NCI-H345 treated with DMSO at 0.1 percent for 48 hours (cell line): Measurements from ENCODE around the gene CHRNA1.

ENCODE experiments used
- DNase-seq: peaks from one replicate; lab custom pipeline; 2025; ENCODE audit not compliant: unreplicated experiment; lab: John Stamatoyannopoulos, UW

The CHRNA1 gene

DNA sequence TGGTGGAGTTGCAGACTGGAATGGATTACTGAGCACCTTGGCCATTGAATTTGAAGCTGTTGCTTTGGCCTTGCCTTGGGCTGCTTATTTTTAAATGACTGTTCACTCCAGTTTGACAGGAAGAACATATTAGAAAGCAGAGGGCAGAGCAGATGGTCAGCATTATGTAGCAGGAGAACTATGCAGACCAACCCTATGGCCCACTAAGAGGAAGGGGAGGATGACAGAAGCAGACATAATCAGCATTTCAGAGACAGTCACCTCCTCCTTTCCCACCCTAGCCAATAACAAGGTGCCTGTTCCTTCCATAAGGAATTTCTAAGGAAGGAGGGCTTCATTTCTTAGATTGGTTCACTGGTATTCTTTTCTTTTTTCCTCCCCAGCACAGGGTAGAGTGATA is 2.4 kb downstream of the CHRNA1 start:
- no peak for DNase-seq

DNA sequence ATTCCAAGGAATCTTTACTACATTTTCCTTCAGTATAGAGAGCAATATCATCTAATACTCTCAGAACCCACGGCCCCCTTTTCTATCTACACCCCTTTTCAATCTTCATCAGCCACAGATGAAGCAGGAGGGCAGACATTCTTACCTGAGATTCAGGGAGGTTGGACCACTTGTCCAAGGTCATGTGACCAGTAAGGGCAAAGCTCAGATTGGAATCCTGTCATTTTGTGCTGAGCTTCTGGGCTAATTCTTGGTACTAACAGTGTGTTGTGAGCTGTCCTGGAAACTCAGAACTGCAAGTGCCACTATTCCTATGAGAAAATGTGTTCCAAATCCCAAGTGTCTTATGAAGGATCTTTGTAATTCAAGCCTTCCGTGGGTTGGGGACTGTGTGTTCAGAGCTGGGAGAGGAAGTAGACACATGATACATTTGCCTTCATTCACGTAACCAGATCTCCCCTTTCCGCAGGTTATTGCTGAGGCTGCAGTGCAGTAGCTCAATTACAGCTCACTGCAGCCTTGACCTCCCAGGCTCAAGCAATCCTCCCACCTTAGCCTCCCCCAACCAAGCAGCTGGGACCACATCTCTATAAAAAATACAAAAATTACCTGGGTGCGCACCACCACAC is 3.3 kb downstream of the CHRNA1 start:
- DNase-seq: no peak

DNA sequence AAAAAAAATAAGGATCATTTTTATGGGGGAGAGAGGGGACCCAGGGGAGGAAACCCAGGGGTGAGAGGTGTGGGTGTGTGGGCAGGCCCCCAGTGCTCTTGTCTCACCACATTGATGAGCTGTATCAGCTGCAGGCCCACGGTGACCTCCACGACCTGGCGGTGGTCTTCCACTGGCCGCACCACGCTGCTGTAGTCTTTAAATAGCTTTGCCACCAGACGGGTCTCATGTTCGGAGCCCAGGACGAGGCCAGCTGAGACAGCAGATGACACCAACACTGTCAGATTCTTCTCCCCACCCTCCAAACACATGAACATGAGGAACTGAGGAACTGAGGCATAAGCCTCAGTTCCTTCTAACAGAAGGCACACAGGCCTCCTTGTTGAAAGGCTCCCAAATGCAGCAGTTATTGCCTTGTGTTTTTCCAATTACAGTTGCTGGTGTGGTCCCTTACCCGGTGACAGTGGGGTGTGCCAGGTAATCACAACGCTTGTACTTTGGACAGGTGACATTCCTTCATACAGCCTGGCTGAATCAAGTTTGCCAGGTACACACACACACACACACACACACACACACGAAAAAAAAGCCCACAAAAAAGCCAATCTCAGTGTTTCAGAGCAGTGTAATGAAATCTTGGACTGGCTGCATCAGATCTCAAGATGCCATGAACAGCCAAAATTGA is 4.7 kb downstream of the CHRNA1 start:
- no peak for DNase-seq

DNA sequence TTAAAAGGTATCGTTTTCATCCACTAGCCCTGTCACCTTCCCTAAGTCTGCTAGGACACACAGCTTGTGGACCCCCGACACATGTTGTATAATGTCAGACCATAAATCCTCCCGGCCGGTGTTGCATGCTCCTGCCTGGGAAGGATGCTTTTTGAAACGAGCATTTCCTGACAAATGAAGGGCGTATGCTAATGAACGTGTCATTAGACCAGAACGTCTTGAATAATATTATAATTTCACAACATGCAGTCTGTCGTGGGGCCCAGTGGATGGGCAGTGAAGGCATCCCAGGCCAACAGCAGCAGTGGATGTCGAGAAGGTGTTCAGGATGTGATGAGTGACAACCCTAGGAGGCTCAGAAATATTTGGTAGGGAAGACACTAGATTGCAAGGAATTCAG is 7.5 kb downstream of the CHRNA1 start:
- no peak for DNase-seq

DNA sequence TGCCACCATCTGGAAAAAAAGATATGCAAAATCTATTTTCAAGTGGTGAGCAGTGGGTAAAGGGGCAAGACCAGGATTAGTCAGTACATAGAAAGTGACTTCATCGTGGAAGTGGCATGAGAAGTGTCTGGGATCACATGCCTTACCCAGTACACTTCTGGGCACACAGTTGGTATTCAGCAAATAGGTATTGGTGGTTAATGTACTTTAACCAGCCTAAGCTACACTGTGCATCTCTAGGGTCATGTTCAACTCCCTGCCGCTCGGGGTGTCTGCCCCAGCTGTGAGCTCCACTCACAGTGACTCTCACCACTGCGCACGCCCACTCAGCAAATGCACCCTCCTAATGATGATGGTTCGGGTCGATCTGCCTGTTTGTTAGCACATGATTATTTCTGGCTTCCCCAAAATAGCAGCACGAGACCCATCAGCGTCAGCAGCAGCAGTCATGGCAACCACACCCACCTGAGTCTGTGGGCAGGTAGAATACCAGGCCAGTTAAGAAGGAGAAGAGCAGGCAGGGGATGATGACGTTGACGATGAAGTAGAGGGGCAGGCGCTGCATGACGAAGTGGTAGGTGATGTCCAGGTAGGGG is 11.1 kb downstream of the CHRNA1 start:
- DNase-seq: no peak

DNA sequence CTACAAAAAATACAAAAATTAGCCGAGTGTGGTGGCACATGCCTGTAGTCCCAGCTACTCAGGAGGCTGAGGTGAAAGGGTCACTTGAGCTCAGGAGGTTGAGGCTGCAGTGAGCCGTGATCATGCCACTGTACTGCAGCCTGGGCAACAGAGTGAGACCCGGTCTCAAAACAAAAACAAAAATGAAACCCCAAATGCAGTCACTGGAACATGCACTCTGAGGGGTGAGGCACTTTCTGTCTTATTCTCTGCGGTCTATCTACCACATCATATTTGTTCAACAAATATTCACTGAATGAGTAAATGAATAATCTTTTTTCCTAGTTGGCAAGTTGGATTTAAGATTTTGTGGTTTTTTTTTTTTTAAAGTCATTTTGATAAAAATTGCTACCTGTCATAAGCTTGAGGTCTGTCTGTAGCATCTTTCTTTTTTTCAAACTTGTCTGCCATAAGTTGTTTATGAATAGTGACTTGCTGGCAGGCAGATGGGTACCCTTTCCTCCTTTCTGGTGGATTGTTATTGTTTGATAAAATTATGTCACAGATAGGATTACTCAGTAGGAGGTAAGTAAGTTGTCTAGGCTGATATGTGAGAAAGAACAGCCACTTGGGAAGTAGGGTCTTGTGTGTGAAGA is 11.8 kb downstream of the CHRNA1 start:
- no peak for DNase-seq

DNA sequence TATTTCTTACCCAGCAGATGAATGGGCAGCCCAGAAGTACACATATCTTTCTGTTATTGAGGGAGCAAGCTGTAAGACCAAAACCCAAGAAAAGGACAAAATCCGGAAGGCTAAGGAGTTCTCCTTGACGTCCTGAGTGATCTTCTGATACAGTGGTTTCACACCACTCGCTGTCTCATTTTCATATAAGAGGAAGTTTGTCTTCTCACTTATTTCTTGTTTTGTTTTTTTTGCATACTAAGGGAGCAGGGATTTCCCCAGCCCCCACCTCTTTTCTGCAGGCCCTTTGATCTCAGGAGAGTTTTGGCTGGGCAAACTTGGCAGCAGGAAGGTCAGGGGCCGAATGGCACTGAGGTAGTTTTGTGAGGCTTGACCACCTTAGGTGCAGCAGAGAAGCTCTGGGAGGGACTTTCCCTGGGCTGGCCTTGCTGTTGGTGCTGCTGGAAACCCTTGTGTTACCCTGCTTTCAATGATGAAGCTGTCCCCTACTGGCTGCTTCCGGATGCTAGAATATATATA is 13.3 kb downstream of the CHRNA1 start:
- DNase-seq: no peak

DNA sequence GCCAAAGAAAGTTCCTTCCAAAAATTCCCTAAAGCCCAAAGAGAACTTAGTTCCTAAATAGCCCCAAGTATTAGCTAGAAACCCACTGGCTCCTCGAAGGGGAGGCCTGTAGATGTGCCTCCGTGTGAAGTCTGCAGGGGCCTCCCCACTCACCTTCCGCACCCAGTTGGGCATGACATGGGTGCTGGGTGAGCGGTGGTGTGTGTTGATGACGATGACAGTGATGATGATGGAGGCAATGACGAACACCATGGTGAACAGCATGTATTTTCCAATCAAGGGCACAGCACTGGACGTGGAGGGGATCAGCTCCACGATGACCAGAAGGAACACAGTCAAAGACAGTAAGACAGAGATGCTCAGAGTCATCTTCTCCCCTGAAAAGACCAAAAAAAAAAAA is 14.5 kb downstream of the CHRNA1 start:
- no peak for DNase-seq

DNA sequence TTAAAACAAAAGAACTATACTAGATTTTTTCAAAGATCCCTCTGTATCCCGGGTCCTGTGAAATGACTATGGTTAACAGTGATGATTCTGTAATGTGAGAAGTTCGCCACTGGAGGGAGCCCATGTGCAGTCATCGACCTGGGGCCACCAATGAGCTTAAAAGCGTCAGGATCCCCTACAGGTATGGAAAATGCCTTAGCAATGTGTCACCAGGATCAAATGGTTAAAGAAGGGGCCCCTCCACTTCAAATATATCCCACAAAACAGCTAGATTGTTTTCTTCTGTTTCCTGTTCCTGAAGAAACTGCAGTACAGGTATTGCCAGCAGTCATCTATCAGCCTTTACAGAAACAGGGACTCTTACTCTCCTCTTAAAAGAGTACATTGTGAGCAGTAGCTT is 15.3 kb downstream of the CHRNA1 start:
- DNase-seq: peak; percentile 35

DNA sequence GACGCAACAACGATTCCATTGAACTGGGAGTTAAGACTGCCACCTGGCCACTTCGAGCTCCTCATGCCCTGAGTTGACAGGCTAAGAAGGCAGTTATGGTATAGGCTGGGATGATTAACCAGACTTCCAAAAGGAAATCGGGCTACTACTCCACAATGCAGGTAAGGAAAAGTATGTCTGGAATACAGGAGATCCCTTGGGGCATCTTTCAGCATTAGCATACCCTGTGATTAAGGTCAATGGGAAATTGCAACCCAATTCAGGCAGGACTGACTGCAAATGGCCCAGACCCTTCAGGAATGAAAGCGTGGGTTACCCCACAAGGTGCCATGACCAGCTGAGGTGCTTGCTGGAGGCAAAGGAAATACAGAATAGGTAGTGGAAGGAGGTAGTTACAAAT is 19.1 kb downstream of the CHRNA1 start:
- DNase-seq: no peak

DNA sequence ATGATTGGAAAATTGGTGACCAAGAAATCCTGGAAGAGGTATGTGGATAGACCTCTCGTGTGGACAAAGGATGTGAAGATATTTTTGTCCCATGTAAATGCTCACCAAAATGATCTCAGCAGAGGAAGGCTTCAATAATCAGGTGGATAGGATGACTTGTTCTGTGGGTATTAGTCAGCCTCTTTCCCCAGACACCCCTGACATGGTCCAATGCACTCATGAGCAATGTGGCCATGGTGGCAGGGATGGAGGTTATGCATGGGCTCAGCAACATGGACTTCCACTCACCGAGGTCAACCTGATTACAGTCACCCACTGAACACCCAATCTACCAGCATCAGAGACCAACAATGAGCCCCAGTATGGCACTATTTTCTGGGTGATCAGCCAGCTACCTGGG is 20.2 kb downstream of the CHRNA1 start:
- no peak for DNase-seq

DNA sequence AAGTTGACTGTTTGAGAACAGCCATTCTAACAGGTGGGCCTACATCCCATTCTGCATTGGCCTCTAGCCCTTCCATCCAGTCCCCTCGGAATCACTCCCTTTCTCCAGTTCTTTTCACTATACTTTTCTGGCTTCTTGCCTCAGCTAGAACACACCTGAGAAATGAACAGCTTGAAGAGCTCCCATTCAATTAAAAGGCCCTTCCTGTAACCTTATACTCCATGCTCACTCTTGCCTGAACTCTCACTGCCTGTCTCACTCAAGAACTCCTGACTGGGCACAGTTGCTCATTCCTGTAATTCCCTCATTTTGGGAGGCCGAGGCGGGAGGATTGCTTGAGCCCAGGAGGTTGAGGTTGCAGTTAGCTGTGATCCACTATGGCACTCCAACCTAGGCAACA is 23.6 kb downstream of the CHRNA1 start:
- no peak for DNase-seq

DNA sequence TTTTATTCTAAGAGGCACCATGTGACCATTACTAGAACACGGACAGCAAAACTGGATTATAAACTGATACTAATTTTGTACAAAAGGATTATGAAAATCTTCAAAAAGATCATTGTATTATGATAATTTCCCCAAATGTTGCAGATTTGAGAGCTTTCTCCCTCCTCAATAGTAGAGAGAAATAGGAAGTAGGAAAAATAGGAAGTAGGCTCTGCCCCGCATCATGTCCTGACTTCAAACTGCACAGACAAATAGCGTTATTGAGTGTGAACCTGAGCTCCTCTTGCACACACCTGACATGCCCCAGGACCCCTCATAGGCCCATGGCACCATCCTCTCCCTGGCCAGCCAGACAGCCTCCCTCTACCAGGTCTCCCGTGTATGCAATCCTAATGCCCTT is 25.4 kb downstream of the CHRNA1 start:
- DNase-seq: no peak

DNA sequence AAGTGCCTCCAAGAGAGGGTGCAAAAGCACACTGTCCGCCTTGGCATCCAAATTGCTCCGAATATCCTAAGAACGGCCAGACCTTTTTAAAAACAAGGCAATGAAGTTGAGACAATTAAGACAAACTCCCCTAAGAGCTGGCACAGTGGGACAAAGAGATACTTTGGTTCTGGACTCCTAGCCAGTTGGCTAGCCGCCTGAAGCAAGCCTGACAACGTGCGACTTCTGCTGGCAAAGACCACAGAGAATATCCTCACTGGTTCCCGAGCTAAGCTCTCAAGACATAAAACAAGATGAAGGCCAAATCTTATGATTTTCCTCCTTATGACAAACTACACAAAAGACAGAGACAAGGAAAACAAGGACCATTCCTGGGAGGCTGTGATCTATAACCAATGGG is 32.7 kb downstream of the CHRNA1 start:
- no peak for DNase-seq

DNA sequence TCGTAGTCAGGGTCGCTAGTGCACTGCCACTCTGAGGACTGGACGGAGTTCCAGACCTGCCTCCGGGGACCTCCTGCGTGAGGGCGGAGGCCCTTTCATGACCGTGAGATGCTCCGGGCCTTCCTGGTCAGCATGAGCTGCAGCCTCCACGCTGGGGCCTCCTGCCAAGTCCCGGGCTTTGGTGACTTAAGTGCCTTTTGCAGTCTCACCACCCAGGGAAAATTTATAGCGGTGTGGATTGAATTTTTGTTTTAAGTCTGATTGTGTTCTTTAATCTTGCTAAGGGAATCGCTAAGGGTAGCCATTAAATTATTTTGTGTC is 33.6 kb downstream of the CHRNA1 start:
- no peak for DNase-seq

DNA sequence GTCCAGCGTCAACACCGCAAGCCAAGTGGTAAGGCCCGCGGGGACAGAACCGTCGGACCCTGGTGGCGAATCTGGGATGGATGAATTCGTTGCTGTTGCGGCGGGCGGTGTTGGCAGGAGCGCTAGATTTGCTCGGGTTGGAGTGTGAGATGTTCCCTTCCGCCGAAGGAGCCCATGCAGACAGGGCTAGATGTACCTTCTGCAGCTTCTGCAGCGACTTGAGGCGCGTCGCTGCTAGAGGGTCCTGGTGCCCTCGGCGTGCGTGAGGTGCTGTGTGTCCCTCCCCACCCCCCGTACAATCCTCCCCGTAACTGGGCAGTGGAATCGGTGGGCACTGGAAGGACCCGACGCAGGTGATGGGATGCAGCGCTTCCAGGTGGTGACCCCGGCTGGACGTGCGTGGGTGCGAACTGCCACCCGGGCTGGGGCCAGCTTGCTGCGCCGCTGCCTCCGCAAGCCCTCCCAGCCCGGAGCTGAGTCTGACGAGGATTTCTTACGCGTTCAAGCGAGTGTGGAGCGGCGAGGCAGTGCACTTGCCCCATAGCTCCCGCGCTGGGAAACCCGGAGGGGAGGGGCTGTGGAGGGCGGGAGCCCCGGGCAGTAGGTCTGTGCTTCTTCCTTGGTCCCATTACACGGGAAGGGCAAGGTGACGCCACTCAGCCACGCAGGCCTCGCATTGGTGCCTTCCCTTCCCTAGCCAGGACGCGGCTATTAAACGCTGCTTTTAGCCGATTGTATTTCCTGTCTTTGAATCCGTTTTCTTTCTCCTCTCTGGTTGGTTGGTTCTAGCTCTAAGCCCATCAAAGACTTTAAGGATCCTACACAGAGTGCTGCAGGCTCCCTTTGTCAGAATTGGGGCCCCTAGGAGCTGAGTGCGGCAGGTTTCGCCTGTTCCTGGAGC is 34.2 kb downstream of the CHRNA1 start:
- DNase-seq: no peak

DNA sequence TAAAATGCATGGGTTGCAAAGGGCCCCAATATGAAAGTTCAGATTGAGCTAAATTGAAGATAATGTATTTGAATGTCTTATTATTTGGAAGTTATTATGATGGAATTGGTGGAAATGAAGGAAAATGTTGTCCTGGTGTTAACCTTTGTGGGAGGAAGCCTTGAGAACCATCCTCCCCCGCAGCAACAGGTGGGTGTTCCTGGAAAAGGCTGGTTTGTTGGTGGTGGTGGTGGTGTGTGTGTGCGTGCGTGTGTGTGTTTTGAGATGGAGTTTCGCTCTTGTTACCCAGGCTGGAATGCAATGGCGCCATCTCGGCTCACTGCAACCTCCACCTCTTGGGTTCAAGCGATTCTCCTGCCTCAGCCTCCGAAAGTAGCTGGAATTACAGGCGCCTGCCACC is 36.2 kb downstream of the CHRNA1 start:
- no peak for DNase-seq

DNA sequence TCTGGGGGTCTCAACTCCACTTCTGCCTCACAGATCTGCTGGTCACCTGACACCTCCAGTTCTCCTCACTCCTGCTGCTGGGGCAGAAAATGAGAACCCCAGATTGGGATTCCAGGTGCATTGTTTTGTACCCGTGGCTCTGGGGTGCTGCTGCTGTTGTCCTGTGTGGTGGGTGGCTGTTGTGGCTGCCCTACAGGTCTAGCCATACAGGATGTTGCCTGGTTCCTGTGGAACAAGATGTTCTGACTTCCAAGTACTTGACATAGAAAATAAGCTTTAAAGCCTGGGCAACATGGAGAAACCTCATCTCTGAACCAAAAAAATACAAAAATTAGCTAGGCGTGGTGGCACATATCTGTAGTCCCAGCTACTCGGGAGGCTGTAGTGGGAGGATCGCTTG is 38.1 kb downstream of the CHRNA1 start:
- no peak for DNase-seq

DNA sequence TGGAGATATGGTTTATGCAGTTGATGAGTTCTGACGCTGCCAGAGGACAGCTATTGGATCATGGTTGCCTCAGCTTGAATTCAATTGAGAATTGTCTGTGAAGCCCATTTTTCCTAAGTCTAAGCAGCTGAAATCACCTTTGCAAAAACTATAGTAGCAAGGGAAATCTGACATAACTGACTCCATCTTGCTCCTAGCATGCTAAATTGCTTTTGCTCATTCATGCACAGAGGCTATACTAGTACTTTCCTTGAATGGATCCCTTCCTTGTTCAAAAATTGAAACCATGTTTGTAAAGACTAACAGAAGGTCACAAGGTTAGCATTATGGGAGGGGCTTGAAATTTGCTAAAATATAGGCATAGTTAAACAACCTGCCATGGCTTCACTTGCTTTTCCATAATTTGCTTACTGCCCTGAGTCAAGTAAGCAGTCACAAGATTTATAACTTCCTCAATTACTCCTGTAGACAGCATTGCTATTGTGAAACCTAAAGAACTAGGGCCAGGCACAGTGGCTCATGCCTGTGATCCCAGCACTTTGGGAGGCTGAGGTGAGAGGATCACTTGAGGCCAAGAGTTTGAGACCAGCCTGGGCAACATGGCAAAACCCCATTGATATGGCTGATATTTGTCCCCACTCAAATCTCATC is 41.2 kb downstream of the CHRNA1 start:
- no peak for DNase-seq

DNA sequence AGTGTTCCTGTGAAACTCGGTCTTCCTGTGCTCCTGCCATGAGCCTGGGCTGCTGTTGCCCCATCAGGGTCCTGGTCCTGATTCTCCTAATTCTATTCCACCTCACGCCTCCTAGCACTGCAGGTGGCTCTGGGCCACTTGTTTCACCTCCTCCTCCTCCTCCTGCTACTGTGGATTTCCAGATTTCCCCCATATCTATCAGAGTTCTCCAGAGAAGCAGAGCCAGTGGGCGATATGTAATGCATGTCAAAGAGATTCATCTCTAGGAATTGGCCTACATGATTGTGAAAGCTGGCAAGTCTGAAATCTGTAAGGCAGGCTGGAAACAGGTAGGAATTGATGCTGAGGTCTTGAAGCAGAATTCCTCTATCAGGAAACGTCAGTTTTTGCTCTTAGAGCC is 45.3 kb downstream of the CHRNA1 start:
- DNase-seq: no peak

DNA sequence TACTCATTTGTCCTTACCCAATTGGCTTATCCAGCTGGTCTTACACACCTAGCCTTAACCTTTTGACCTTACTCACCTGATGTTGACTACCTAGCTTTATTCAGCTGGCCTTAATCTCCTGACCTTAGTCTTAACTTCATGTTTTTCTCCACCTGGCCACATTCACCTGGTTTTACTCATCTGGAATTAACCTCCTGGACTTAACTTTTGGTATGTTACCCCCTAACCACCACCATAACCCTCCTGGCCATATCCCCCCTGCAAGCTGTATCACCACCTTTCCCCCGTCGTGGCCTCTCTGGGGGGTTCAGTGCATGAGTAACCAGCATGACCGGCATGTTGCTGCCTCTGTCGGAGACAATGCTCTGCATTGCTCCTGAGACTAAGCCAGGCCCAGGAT is 45.7 kb downstream of the CHRNA1 start:
- no peak for DNase-seq
